Measurements from ENCODE around the gene HPS5. TPM values are rescaled to one million over a fixed set of nuclear protein-coding genes. Genes with fewer than 3 reads are reported as not detected.

Gene HPS5
- total RNA-seq, 2 experiments from 2014 or later: 23.0 to 29.9 TPM

DNA sequence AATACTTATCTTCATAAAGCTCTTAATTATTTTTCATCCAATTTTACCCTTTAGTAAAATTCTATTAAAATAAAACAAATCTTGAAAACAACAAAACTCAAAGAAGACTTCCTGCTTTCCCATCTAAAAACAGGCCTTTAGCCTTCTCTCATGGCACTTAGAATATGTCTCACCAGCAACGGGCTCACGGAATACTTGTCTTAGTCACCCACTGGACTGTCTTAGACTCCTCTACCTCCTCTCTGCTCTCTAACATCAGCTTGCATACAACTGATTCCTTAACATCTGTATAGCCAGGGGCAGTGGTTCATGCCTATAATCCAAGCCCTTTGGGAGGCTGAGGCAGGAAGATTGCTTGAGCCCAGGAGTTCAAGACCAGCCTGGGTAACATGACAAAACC lies 13.7 kb downstream of the HPS5 start:
- no peak overlapping the region for H3K4me2 ChIP-seq (ENCODE audit: low read length)
- CTCF ChIA-PET (ENCODE audit: unreplicated experiment): no interaction called here
- H3K9me2 ChIP-seq (ENCODE audit: insufficient read depth, low read length): no peaks in the 10 kb centered on the region
- peaks cover 3% of the 10 kb centered on the region; the same call in 1 of the 2 replicates for H3K79me2 ChIP-seq (ENCODE audit: insufficient read depth, low read depth, low read length)
- no peak for DNase-seq (ENCODE audit: low spot score)
- no peak overlapping the region for H2AFZ ChIP-seq (ENCODE audit: low read length)
- H3K9me3 ChIP-seq (ENCODE audit: low read length): no peaks in the 10 kb centered on the region
- no peaks in the 10 kb centered on the region for H4K20me1 ChIP-seq (ENCODE audit: insufficient read depth, low read length)
- H3K27ac ChIP-seq (ENCODE audit: low read depth, low read length, poor library complexity, severe bottlenecking): no peak overlapping the region
- H3K36me3 ChIP-seq (ENCODE audit: insufficient read depth, low read length): peaks cover 95% of the 10 kb centered on the region
- intact Hi-C loops (cut with micrococcal nuclease; ENCODE audit: unreplicated experiment): no loop called here
- POLR2A ChIA-PET: interaction anchor here (0.7 to 3.2 kb wide), 5 partner anchors 8 to 28 kb away, joined by 3 to 14 read pairs (median 4); no protein-coding TSS in a partner anchor
- H3K4me3 ChIP-seq (ENCODE audit: low read depth, low read length, poor library complexity, severe bottlenecking): no peak overlapping the region
- H3K4me1 ChIP-seq (ENCODE audit: insufficient read depth, low read length, poor library complexity, severe bottlenecking): peaks cover 14% of the 10 kb centered on the region
- TF ChIP-seq EZH2phosphoT487 (IDR thresholded peaks at IDR 0.05; ENCODE audit: borderline replicate concordance, low read depth, low read length): no peak
- TF ChIP-seq, protein P1, sequence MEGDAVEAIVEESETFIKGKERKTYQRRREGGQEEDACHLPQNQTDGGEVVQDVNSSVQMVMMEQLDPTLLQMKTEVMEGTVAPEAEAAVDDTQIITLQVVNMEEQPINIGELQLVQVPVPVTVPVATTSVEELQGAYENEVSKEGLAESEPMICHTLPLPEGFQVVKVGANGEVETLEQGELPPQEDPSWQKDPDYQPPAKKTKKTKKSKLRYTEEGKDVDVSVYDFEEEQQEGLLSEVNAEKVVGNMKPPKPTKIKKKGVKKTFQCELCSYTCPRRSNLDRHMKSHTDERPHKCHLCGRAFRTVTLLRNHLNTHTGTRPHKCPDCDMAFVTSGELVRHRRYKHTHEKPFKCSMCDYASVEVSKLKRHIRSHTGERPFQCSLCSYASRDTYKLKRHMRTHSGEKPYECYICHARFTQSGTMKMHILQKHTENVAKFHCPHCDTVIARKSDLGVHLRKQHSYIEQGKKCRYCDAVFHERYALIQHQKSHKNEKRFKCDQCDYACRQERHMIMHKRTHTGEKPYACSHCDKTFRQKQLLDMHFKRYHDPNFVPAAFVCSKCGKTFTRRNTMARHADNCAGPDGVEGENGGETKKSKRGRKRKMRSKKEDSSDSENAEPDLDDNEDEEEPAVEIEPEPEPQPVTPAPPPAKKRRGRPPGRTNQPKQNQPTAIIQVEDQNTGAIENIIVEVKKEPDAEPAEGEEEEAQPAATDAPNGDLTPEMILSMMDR (conservative IDR thresholded peaks at IDR 0.05; ENCODE audit: low read length): no peak
- no TSS peak for BruUV-seq (replicated peaks)

DNA sequence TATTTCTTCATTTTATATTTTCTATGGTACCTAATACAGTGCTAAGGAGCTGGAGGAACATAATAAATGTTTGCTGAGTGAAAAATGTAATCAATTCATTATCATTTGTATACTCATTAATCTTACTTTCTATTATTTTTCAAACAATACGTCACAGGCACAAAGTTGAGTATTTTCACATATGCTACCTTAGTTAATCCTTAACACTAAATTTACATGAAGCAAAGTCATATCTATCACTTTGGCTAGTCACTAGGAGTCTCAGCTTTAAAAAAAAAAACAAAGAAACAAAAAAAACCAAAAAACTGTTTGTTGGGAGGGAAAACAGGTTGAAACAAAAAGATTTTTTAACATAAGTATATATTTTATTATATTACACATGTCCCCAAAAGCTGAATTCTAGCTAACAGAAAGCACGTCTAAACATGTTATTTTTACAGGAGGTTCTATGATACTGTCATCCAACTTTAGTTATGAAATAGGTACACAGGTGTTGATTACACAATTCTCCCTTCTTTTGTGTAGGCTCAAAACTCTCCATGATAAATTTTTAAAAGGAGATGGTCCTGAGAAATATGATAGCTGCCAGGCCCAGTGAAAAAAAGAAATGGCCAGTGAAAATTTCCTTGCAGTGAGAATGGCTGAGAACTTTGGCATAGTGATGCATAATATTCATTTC lies 14.3 kb downstream of the HPS5 start:
- H2AFZ ChIP-seq (ENCODE audit: low read length): no peak overlapping the region
- TF ChIP-seq EZH2phosphoT487 (IDR thresholded peaks at IDR 0.05; ENCODE audit: borderline replicate concordance, low read depth, low read length): no peak
- TF ChIP-seq, protein P1 (conservative IDR thresholded peaks at IDR 0.05; ENCODE audit: low read length): no peak
- no peaks in the 10 kb centered on the region; the same call in 1 of the 2 replicates for H3K79me2 ChIP-seq (ENCODE audit: insufficient read depth, low read depth, low read length)
- no peaks in the 10 kb centered on the region for H3K9me3 ChIP-seq (ENCODE audit: low read length)
- no peak overlapping the region for H3K4me2 ChIP-seq (ENCODE audit: low read length)
- H3K4me3 ChIP-seq (ENCODE audit: low read depth, low read length, poor library complexity, severe bottlenecking): no peak overlapping the region
- no peaks in the 10 kb centered on the region for H3K9me2 ChIP-seq (ENCODE audit: insufficient read depth, low read length)
- H3K27ac ChIP-seq (ENCODE audit: low read depth, low read length, poor library complexity, severe bottlenecking): no peak overlapping the region
- BruUV-seq (replicated peaks): no TSS peak
- H3K36me3 ChIP-seq (ENCODE audit: insufficient read depth, low read length): peaks cover 95% of the 10 kb centered on the region
- CTCF ChIA-PET (ENCODE audit: unreplicated experiment): no interaction called here
- H3K4me1 ChIP-seq (ENCODE audit: insufficient read depth, low read length, poor library complexity, severe bottlenecking): peaks cover 14% of the 10 kb centered on the region
- intact Hi-C loops (cut with micrococcal nuclease; ENCODE audit: unreplicated experiment): no loop called here
- H4K20me1 ChIP-seq (ENCODE audit: insufficient read depth, low read length): no peaks in the 10 kb centered on the region
- no peak for DNase-seq (ENCODE audit: low spot score)
- POLR2A ChIA-PET: interaction anchor here (0.7 to 3.2 kb wide), 5 partner anchors 9 to 27 kb away, joined by 3 to 14 read pairs (median 4); no protein-coding TSS in a partner anchor

DNA sequence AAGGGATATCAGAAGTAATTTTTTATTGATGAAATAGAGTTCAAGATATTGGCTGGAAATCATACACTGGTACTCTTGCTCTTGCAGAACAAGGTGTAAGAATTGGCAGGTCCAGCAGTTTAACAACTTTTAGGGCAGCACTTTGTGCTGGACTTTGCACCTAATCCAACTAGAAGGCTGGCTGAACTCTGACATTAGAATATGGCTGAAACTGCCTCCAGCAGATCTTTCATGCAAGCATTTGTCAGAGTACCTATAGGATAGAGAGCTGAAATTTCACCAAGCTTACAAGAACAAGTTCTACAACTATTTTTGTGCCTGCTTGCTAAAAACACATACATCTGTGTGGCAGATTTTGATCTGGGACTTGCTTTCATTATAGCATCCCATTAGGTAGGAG lies 17.2 kb downstream of the HPS5 start:
- BruUV-seq (replicated peaks): no TSS peak
- no peak for TF ChIP-seq EZH2phosphoT487 (IDR thresholded peaks at IDR 0.05; ENCODE audit: borderline replicate concordance, low read depth, low read length)
- TF ChIP-seq, protein P1 (conservative IDR thresholded peaks at IDR 0.05; ENCODE audit: low read length): no peak
- CTCF ChIA-PET (ENCODE audit: unreplicated experiment): no interaction called here
- Histone ChIP-seq H3K4me2 (ENCODE audit: low read length) (no peak overlapping the region), H2AFZ (ENCODE audit: low read length) (no peak overlapping the region), H3K36me3 (ENCODE audit: insufficient read depth, low read length) (peaks cover 96% of the 10 kb centered on the region), H3K4me1 (ENCODE audit: insufficient read depth, low read length, poor library complexity, severe bottlenecking) (no peaks in the 10 kb centered on the region), H3K27ac (ENCODE audit: low read depth, low read length, poor library complexity, severe bottlenecking) (no peak overlapping the region), H4K20me1 (ENCODE audit: insufficient read depth, low read length) (no peaks in the 10 kb centered on the region), H3K79me2 (ENCODE audit: insufficient read depth, low read depth, low read length) (no peaks in the 10 kb centered on the region), H3K9me3 (ENCODE audit: low read length) (no peaks in the 10 kb centered on the region), H3K9me2 (ENCODE audit: insufficient read depth, low read length) (no peaks in the 10 kb centered on the region), H3K4me3 (ENCODE audit: low read depth, low read length, poor library complexity, severe bottlenecking) (no peak overlapping the region)
- POLR2A ChIA-PET: interaction anchor here (0.7 to 1.5 kb wide), 2 partner anchors 10 to 13 kb away, joined by 3 read pairs; no protein-coding TSS in a partner anchor
- no peak for DNase-seq (ENCODE audit: low spot score)
- intact Hi-C loops (cut with micrococcal nuclease; ENCODE audit: unreplicated experiment): no loop called here

Data from OCI-LY7 (cell line).